Kidney epithelial cell (primary cell): ENCODE measurements around the gene KIF1B. TPM values are rescaled to one million over a fixed set of nuclear protein-coding genes. Genes with fewer than 3 reads are reported as not detected.

Source experiments
- DNase-seq: peaks from one replicate; pipeline ENCODE4 v3.0.0-alpha.2; 2010; ENCODE audit warnings: low read depth
- H3K27me3 ChIP-seq: 2 replicates; pipeline ENCODE4 v1.6.0; 2011; ENCODE audit warnings: low read length; ENCODE audit not compliant: control insufficient read depth, insufficient read depth
- H3K36me3 ChIP-seq: 2 replicates; pipeline ENCODE4 v1.5.1; 2011; ENCODE audit warnings: low read length; ENCODE audit not compliant: control insufficient read depth, insufficient read depth
- H3K4me3 ChIP-seq: 2 replicates; pipeline ENCODE4 v1.5.1; 2011; ENCODE audit warnings: low read depth, mild to moderate bottlenecking, control low read depth, low read length
- CTCF ChIP-seq: IDR thresholded peaks from 2 replicates; pipeline ENCODE4 v1.5.1; 2011; ENCODE audit warnings: mild to moderate bottlenecking, moderate library complexity, low read length, control low read depth, inconsistent platforms; ENCODE audit not compliant: insufficient read depth, poor library complexity, severe bottlenecking
- total RNA-seq: library from RNA; depleted of rRNA; stranded (reverse); fragments of >200 nt; gene quantifications from 2 replicates; pipeline ENCODE4 v1.2.3, GENCODE V29; 2015

Gene KIF1B
- total RNA-seq, 1 donor from 2014 or later: 33.9 TPM

DNA sequence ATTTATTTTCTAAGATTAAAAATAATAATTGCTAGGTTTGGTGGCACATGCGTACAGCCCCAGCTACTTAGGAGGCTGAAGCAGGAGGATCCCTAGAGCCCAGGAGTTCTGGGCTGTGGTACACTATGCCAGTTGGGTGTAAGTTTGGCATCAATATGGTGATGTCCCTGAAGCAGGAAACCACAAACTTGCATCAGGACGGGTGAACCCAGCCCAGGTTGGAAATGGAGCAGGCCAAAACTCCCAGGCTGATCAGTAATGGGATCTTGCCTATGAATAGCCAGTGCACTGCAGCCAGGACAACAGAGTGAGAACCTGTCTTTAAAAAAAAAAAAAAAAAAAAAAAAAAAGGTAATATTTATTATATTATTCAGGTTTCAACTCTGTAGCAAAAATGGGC is 96.1 kb downstream of the KIF1B start:
- Histone ChIP-seq H3K36me3 (no peaks in the 10 kb centered on the region), H3K4me3 (no peak overlapping the region), H3K27me3 (no peaks in the 10 kb centered on the region)
- TF ChIP-seq CTCF: no peak
- DNase-seq: no peak

DNA sequence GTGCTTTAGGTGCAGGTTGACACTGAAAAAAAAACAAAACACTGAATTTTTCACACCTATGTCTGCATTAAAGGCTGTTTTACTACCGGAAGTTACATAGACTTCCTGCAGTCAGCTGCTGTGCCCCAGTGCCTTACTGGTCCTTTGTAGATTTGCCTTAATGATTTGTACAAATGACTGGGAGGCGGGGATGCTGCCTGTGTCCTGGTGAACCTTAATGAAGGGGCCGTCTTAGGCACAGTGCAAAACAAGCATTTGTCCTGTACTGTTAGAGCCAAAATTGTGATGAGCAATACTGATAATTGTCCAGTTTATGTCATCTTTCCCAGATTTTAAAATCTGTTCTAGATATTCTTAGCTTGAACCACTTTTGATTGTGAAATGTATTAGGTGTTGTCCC is 97.6 kb downstream of the KIF1B start:
- no peak for DNase-seq
- H3K27me3 ChIP-seq: no peaks in the 10 kb centered on the region
- H3K4me3 ChIP-seq: no peak overlapping the region
- no peak for TF ChIP-seq CTCF
- H3K36me3 ChIP-seq: no peaks in the 10 kb centered on the region

- no peaks in the 10 kb centered on the region for H3K36me3 ChIP-seq
- no peak overlapping the region for H3K4me3 ChIP-seq
- DNase-seq: no peak
- H3K27me3 ChIP-seq: no peaks in the 10 kb centered on the region
- no peak for TF ChIP-seq CTCF
These were observed 99.1 kb downstream of the KIF1B start for GRCh38 chr1:10309243-10310011.

- no peak for TF ChIP-seq CTCF
- no peak for DNase-seq
- Histone ChIP-seq H3K27me3 (no peaks in the 10 kb centered on the region), H3K36me3 (no peaks in the 10 kb centered on the region), H3K4me3 (no peak overlapping the region)
These were observed 106.4 kb downstream of the KIF1B start for GRCh38 chr1:10316752-10317151.

DNA sequence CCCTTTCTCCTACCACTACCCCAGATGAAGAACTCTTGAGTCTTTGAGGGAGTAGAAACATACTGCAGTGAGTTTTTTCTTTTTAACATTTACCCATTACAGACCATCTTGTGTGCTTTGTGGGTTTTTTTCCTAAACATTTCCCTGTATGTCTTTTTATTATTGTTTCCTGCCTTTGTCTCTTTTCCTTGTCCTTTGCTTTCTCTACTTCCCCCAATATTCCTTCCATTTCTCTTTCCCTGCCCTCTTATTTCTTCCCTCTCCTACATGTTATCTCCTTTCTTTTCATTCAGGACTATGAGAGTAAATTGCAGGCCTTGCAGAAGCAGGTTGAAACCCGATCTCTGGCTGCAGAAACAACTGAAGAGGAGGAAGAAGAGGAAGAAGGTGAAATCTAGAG is 109.4 kb downstream of the KIF1B start:
- no peak for DNase-seq
- H3K4me3 ChIP-seq: no peak overlapping the region
- no peaks in the 10 kb centered on the region for H3K36me3 ChIP-seq
- H3K27me3 ChIP-seq: no peaks in the 10 kb centered on the region
- TF ChIP-seq CTCF: no peak

DNA sequence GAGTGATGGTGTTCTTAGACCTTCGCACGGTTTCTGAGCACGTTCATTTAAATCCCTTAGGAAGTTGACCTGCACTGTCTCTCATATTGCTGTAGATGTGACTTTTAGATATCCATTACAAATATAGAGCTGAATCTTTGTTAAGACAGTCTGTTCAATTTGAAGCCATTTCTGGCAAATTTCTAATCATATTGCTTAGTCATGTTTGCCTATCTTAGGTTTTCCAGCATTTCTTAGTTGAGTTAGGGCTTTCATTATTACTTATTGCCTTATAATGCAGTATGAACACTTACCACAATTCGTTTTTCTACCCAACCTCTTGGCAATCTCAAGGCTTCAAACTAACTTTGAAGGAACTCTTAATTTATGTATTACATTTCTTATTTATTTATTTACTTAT is 110.0 kb downstream of the KIF1B start:
- H3K36me3 ChIP-seq: no peaks in the 10 kb centered on the region
- no peak overlapping the region for H3K4me3 ChIP-seq
- TF ChIP-seq CTCF: no peak
- DNase-seq: no peak
- H3K27me3 ChIP-seq: no peaks in the 10 kb centered on the region
